Measurements from ENCODE around the gene CEP350.
A peak's percentile ranks its signal among the peaks of the same experiment; 100 is the strongest.

The CEP350 gene

DNA sequence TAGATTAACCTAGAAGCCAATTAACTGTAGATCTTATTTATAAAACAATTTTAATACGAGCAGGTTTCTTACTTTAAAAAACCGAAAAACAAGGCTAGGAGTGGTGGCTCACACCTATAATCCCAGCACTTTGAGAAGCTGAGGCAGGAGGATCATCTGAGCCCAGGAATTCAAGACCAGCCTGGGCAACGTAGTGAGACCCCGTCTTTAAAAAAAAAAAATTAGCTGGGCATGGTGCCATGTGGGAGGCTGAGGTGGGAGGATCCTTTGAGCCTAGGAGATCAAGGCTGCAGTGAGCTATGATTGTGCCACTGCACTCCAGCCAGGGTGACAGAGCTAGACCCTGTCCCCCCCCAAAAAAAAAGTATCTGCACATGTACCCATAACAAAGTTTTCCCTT, 110.8 kb downstream of the CEP350 start:
- no peak for DNase-seq (ENCODE audit: low read depth)

DNA sequence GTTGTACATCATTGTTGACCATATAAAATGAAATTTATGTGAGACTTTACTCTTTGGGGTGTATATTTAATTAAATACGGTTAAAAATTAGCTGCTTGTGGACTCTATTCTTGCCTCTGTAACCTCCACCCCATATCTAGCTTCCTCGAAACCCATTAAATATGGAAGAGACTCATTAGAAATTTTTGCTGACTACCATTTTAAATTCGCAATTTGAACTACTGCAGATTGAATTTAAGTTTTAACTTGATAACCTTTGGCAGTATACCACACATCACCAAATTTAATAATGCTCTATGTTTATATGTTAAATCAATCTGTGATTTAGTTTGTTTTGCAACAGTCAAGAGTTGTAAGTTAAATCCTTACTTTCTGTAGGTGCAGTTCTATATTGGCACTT, 111.5 kb downstream of the CEP350 start:
- DNase-seq (ENCODE audit: low read depth) = no peak

DNA sequence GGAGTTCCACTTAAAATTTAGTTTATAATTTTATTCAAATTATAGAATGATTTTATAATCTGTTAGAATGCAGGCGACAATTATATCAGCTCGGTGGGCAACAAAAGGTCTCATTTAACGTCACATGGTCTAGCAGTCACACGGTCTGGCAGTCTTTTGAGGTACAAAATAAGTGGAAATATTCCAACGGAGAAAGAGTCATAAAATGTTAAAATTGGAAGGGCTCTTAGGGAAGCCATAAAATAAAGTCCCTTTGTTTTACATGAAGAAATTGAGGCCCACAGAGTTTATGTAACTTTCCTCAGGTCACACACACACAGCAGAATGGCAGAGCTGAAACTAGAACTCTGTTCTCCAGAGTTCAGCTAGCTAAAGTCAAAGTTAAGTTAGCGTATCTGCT, 115.7 kb downstream of the CEP350 start:
- DNase-seq (ENCODE audit: low read depth) = no peak

DNA sequence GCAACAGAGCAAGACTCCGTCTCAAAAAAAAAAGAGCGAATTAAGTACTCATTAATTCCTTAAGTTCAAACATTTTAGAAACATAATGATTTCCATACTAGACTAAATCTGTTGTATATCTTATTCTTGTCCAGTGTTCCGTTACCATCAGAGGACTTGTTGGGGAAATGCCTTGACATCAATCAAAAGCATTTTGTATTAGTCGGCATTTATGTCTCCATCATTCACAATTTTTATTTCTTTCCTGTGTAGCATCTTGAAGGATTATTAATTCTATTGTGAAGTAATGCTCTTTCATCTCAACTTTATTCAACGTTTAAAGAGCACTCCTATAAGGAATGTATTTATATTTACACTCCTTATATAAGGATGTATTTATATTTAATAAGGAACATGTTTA, 117.1 kb downstream of the CEP350 start:
- no peak for DNase-seq (ENCODE audit: low read depth)

DNA sequence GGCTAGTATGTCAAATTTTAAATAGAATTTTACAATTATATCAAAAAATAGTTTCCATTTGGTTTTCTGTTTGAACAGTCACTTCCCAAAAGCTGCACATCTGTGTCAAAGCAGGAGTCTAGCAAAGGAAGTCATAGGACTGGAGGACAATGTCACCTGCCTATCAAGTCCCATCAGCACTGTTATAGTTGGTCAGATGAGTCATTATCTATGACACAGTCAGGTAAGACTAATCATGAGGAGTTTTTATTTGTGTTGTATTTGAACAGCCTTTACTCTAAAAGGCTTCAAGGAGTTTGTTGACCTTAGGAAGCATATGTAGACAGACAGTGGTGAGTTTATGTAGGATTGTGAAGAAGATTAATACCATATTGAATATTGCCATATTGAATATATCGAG, 125.8 kb downstream of the CEP350 start:
- DNase-seq (ENCODE audit: low read depth) = no peak

DNA sequence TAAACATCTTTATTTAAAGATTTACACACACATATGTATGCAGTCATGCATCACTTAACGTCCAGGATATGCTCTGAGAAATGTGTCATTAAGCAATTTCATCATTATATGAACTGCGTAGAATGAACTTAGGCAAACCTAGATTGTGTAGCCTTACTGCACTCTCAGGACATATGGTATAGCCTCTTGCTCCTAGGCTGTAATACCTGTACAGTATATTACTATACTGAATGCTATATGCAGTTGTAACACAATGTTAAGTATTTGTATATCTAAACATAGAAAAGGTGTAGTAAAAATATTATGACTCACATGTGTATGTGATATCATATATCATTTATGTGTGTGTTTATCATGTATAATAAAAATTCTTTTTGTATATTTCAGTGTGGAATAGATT, 126.9 kb downstream of the CEP350 start:
- DNase-seq (ENCODE audit: low read depth) = no peak

DNA sequence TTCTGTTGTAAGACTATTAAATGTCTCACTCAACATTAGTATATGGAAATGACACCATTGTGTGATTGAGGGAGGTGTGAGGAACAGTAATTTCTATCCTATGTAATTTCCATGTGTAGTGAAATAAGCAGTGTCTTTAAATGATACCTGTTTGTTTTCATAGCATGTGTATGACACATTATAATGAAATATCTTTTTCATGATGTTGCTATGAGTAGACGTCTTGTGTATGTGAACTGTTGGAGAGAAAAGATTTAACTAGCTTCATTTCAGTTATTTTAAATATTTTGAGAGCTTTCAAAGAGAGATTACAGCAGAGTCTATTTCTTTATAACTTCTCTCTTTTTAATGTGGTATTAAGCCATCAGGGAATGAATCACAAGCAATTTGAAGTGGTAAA, 128.6 kb downstream of the CEP350 start:
- no peak for DNase-seq (ENCODE audit: low read depth)

DNA sequence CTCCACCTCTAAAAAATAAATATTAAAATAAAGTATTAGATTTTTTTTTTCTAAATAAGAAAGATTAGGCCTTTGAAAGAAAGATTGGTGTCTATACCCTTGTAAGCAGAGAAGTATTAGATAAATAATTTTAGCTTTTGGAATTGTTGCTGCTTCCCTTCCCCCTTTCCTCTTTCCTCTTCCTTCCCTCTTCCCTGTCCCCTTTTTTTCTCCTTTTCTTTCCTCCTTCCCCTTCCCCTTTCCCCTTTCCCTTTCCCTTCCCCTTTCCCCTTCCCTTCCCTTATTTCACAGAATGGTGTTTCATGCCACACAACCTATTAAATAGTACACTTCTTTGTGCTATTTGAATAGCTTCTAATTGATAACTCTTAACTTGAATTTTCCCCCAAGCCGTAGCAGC, 130.3 kb downstream of the CEP350 start:
- DNase-seq (ENCODE audit: low read depth) = no peak

DNA sequence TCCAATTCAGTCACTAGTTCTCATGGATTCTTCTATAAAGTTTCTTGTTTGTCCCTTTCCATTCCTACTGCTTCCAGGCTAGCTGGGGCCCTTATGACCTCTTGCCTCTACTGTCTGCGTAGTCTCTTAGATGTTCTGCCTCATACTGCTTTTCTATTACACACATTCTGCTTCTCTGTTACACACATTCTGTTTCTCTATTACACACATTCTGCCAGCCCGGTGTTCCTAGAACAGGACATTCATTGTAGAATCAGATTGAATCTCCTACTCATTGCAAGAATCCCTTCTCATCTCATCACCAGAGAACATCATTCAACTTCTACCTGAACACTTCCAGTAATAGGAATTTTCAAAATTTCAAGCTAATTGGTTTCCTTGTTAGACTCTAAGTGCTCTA, 130.7 kb downstream of the CEP350 start:
- DNase-seq (ENCODE audit: low read depth) = no peak

DNA sequence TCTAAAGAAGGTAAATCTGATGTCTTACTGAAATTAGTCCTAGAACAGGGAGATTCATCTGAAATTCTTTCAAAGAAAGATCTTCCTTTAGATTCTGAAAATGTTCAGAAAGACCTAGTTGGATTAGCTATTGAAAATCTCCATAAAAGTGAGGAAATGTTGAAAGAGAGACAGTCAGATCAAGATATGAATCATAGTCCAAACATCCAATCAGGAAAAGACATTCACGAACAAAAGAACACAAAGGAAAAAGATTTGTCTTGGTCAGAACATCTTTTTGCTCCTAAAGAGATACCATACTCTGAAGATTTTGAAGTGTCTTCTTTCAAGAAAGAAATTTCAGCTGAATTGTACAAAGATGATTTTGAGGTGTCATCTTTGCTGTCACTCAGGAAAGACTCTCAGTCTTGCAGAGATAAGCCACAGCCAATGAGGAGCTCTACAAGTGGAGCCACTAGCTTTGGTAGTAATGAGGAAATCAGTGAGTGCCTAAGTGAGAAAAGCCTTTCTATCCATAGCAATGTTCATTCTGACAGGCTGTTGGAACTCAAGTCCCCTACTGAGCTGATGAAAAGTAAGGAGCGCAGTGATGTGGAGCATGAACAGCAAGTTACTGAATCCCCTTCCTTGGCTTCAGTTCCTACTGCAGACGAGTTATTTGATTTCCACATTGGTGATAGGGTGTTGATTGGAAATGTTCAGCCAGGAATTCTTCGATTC, 138.5 kb downstream of the CEP350 start:
- peak; percentile 36 for DNase-seq (ENCODE audit: low read depth)

DNA sequence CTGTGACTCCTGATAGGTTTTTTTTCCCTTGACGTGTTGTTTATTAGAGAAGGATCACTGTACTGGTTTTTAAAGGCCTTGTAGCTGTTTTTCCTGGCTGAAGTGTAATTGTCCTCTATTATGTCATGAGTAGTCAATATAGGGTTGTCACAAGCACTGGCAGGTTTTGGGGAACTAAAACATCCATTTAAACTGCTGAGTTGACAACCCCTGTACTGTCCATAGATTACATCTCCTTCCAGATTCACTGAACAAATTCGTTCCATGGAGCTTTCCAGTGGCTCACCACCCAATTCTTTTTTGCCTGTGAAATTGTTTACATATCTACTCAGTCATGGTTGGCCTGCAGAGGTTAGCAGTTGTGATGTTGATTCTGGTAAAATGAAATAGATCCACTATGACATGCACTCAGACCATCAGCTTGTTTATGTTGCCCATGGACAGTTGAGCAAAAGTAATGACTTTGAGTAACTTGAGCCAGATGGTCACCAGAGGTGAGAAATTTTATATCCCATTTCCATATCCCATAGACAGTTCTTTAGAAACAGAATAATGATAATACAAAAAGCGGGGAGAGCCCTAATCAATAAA, 140.2 kb downstream of the CEP350 start:
- DNase-seq (ENCODE audit: low read depth) = no peak

DNA sequence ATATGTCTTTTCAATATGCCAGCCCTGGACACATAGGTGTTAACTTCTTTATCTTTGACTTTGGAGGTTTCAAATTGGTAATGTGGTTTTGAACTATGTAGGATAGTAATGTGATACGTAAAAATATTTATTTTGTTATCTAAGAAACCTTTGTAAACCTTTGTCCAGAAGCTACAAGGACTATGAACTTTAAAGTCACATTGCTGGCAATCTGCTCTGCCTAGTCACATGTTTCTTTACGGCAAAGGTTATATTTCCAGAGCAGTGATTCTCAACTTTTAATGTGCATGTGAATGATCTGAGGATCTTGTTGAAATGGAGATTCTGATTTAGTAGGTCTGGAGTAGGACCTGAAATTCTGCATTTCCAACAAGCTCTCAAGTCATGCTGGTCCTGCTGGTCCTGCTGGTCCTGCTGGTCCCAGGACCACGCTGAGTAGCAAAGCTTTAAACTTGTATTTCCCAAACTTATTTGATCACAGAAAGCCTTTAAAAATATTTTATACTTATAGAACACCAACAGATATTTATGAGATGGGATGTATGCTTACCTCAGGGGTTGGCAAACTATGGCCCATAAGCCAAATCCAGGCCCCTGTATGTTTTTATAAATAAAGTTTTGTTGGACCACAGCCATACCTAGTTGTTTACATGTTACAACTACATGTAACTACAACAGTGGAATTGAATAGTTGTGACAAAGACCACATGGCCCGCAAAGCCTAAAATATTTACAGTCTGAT, 142.1 kb downstream of the CEP350 start:
- peak; percentile 25 for DNase-seq (ENCODE audit: low read depth)

DNA sequence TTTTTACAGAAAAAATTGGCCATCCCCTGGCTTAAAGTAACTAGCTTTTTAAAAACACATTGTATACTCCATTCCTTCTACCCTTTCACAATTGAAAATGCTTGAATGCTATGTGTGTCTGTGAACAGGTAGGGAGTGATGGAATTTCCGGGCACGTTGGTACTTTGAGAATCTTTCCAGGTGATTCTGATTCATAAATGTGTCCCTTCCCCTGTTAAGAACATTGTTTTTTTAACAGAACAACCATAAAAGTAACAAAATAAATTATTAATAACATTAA, 142.7 kb downstream of the CEP350 start:
- no peak for DNase-seq (ENCODE audit: low read depth)

DNA sequence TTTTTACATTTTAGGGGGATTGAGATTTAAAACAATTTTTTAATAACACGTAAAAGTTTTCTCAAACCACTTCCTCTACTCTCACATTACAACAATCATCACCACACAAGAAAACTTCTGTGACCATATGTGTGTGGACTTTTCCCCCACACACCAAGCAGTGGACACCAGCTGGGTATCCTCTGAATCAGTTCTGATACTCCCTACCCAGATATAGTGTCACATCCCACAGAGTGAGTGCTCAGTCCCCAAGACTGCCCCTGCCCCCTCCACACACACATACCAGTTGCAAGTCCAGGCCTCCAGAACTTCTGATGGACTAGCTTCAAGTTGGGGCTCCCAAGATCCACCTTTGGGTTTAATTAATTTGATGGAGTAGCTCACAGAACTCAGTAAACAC, 146.8 kb downstream of the CEP350 start:
- no peak for DNase-seq (ENCODE audit: low read depth)

DNA sequence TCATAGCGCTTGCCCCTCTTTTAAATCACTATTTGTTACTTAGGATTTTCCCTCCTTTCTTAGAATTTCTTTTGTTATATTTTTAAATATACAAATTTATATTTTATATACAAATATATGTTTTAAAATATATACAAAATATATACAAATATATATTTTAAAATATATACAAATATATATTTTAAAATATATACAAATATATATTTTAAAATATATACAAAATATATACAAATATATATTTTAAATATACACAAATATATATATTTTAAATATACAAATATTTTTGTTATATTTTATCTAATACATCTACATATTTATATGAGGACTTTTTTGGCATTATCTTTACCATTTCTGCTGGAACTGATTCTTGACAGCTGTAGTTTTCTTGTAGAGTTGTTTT, 149.2 kb downstream of the CEP350 start:
- no peak for DNase-seq (ENCODE audit: low read depth)

DNA sequence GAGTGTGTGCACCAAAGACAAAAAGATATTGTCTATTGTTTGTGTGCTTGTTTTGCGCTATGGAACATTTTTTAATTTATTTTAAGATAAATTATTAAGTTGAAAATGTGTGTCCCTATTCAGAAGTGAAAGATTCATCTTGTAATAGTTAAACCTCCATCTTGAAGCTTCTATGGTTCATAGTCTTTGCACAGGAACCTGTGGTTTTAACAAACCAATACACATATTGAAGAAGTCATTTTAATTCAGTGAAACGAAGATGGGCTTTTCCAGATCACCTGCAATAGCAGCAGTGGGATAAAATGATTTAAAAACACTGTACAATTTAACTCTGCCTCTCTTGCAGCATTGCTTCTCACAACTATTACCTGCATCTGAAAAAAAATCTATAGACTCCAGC, 157.5 kb downstream of the CEP350 start:
- no peak for DNase-seq (ENCODE audit: low read depth)

DNA sequence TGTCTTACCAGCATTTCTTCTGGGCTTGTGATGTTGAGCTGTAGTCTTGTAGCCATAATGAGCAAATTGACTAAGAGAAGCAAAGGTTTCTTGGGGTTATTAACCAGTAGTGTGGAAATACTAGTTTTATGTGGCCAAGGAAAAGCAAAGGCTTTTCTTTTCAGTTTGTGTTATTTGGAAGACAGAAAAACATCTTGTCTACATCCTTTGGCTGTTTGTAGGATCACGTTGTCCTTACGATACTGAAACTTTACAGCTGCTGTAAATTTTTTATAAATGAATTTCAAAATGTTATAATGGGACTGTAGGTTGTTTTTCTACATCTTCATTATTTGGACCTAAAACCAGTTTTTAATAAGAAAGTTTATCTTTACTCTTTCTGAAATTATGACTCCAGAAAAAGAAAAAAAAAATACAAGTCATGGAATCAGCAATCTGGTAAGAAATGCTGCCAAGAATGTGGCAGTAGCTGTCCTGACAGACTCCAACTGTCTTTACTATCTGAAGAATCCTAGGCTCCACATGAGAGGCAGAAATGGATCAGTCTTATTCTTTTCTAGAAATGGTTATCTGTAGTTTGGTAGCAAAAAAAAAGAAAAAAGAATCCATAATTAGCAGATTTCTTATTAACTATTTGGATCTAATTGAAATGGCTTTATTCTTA, 158.5 kb downstream of the CEP350 start:
- peak; percentile 61 for DNase-seq (ENCODE audit: low read depth)

DNA sequence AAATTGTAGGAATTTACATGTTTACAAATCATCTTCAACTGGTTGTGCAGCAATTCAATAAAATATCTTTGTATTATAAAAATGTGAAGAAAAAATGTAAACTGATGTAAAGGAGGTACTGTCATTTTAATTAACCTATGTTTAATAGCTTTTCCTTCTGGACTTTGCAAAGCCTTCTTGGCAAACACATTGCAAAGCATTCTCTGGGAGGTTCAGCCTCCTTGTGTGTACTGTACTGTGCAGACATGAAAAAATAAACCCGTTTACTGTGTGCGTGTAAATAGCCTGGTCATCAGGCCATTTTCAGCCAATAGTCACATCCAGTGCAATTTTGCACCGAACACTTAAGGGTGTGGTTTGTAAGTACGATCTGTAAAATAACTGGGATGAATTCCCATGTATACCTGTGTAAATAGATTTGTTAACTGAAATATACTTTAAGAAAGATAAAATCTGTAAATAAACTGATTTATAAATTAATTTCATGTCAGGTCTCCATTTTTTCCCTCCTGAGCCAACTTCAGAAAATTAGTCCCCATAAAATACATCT, 159.9 kb downstream of the CEP350 start:
- no peak for DNase-seq (ENCODE audit: low read depth)

DNA sequence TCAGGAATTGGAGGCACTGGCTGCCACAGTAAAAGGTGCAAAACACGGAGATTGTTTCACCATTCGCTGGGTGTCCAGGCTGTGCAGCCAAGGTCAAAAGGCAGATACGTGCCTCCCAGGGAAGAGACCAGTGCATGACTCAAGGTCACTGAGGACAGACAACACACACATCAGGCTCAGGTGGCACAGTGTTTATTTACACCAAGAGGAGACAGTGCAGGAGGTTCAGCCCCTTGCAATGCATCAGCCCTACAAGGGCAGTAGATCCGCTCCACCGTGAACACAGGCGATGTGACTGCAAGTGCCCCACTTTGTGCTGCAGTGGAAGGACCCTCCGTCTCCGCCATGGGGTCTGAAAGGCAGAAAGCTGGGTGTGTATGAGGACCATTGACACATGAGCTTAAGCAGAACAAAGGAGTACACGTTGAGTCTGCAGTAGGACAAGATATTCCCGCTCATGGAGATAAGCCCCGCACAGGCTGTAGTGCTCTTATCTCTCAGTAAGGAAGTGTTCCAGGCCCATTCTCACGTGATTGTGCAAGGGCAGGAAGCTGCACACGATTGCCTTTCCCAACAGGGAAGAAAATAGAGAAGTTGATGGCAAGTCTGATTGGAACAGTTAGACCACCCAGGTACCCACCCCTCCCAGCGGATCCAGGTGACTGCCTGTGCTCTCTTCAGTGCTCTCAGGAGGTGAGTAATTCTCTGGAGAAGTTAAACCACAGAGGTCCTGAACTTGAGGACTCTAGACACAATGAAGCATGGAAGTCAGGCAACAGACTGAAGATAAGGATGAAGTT, 162.6 kb downstream of the CEP350 start:
- peak; percentile 91 for DNase-seq (ENCODE audit: low read depth)

DNA sequence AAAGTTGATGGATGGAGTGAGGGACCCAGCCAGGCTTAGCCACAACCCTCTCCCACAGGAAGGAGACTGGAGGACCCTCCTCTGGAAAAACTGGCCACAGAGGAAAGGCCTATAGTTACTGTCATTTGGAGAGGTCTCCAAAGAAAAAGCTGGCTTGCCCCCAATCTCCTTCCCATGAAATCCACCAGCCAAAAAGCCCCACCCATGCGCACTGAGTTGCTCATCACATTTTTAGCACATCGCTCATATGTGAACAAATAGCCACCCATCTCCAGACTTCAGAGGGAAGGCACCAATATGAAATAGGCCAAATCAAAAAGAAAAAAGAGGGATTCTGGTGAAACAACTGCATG, 163.1 kb downstream of the CEP350 start:
- no peak for DNase-seq (ENCODE audit: low read depth)

DNA sequence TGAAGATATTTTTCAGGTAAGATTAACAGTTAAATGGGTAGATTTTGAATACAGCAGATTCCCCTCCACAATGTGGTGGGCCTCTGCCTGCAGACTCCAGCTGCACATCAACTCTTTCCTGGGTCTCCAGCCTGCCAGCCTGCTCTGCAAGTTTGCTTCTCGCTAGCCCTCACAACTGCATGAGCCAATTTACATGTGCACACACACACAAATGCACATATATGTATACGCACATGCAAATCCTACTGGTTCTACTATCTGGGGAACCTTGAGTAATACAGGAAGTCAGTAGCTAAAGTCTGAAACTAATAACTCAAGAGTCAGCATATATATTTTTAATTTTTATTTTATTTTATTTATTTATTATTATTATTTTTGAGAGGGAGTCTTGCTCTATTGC, 165.2 kb downstream of the CEP350 start:
- no peak for DNase-seq (ENCODE audit: low read depth)

DNA sequence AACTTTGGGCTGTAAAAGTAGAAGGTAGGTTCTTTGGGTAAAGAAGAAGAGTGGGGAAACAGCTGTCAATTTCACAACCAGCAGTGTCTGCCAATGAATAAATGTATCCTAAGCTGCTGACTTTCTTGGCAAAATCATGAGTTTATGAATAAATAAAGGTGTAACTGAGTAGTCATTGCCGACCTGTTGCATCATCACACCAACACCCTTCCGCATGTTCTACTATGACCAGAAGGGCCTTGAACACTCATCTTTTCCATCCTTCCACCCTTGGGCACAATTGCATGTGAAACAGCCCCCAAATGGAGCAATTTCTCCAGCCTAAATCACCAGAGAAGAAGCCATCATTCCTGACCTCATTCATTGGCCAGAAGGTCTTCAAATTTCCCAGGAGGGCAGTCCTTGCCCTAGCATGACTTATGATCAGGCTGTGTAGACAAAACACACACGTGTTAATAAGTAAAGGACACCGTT, 168.9 kb downstream of the CEP350 start:
- peak; percentile 78 for DNase-seq (ENCODE audit: low read depth)

Data from amniotic epithelial cell (primary cell).